GM19324 (cell line): ENCODE measurements around the gene ZNF48.
A peak's percentile ranks its signal among the peaks of the same experiment; 100 is the strongest.

Experiments
- ATAC-seq: cut with Tn5 transposase; IDR thresholded peaks from one replicate; pipeline ENCODE4 v1.9.1; 2021; ENCODE audit warnings: mild to moderate bottlenecking, moderate library complexity; ENCODE audit not compliant: unreplicated experiment, low FRiP score

Gene ZNF48

DNA sequence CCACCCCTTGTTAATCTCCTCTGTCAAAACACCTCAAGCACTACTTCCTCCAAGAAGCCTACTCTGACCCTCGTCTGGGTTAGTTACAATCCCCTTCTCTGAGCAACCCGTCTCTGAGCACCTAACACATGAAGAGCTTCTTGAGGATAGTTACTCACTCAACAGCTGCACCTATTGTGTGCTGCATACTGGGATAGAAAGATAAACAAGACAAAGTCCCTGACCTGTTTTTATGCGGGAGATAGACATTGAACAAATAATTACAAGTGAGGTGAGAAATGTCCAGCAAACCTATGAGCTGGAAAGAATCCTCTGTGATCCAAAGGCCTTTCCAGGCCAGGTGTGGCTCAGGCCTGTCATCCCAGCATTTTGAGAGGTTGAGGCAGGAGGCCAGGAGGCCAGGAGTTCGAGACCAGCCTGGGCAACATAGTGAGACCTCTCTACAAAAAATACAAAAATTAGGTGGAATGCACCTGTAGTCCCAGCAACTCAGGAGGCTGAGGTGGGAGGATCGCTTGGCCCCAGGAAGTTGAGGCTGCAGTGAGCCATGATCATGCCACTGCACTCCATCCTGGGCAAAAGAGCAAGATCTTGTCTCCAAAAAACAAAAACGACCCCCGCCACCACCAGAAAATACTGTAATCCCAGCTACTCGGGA is 6.7 kb downstream of the ZNF48 start:
- no peak for ATAC-seq

DNA sequence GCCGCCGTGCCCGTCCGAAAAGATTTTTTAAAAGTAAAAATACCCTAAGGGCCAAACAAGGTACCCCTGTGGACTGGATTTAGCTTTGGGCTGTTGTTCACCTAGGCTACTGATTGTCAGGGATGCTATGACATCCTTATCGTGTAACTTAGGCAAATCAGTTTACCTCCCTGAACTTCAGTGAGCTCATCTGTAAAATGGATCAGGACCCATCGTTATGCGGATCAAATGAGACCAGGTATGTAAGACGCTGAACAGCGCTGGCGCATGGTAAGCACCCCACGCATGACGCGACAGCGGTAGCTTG is 11.5 kb downstream of the ZNF48 start:
- ATAC-seq, result peak; percentile 7

DNA sequence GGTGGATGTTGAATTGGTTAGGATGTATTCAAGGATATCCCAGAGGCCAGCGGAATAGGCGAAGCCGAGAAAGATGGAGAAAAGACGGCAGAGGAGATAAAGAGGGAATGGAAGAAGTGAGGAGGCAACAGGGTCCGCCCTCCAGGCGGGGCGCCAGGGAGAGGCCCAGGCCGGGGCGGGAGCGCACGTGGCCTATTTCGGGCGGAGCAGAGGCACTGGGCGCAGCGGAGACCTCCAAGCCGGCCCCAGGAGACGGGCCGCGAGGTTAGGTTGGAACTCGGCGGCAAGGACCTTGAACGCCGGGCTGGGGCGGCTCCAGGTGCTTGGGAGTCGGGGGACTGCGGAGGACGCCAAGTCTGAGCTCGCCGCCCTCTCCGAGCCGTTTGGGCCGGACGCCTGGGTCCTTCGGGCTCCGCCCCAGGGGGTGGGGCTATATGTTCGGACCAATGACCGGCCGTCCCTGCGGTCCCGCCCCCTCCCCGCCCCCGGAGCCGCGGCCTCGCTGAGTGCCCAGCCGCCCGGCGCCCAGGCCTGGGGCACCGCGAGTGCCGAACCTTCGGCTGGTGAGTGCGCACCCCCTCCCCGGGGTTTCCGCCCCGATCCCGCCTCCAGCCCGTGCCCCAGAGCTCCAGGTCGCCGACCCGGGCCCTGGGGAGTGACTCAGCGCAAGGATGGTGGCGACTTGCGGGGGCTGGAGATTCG is 12.0 kb downstream of the ZNF48 start, which contains the start of gene ZNF771:
Gene ZNF771, plus strand, starts transcription at position 505 of the 702 bp plus-strand sequence. CDS start 448 bp downstream, outside the sequence.
- ATAC-seq, result peak; percentile 85

DNA sequence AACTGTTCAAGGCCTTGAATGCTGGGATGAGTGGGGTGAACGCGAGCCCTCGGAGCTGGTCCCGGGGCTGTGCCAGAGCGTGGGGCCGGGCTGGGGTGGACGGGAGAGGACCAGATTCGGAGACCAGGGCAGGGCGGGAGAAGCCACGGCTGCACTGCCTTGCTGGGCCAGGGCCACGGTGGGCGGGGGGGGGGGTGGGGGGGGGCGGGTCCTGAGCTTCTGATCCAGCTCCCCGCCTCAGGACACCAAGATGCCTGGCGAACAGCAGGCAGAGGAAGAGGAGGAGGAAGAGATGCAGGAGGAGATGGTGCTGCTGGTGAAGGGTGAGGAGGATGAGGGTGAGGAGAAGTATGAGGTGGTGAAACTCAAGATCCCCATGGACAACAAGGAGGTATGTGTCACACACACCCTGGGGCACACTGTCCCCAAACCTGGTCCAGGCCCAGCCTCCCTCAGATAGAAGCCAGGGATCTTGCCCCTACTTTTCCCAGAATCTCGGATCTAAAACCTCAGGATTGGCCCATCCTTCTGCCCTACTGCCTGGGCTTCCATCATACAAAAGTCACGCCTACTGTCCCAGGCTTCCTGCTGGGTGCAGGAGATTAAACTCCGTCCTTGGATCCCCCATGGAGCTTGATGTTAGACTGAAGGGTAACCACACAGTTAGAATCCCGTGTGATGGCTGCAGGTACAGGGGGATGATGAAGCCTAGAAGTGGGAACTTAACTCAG is 12.7 kb downstream of the ZNF48 start:
- ATAC-seq, result no peak

DNA sequence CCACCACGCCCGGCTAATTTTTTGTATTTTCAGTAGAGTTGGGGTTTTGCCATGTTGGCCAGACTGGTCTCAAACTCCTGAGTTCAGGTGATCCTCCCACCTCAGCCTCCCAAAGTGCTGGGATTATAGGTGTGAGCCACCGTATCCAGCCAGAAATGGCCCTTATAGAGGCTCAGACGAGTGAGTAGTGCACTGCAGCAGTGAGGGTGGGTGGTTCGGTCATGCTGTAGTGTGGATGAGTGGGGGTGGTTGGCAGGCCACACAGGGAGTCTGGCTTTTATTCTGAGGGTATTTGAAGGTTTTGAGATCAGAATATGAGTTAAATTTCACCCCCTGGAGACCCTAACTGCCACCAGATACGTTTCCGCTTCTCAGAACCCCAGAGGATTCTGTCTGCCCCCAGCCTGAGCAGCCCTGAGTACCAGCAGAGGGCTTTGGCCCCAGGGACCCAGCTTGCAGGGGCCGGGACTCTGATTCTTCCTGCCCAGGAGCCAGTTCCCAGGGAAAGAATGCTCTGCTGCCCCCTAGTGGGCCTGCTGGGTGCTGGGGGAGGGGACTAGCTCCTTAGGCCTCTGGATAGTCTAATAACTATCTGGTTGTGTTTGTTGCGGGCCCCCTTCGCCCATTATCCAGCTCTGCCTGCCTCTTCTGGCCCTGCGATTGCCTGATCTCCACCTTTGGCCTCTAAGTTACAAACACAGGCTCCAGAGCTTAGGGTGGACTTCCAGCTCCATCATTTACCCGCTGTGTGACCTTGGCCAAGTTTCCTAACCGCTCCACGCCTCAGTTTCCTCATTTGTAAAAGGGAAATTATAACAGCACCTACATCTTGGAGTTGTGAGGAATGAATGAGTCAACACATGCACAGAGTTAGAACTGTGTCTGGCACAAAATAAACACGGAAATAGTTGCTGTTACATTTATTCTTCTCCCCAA is 14.2 kb downstream of the ZNF48 start:
- no peak for ATAC-seq

DNA sequence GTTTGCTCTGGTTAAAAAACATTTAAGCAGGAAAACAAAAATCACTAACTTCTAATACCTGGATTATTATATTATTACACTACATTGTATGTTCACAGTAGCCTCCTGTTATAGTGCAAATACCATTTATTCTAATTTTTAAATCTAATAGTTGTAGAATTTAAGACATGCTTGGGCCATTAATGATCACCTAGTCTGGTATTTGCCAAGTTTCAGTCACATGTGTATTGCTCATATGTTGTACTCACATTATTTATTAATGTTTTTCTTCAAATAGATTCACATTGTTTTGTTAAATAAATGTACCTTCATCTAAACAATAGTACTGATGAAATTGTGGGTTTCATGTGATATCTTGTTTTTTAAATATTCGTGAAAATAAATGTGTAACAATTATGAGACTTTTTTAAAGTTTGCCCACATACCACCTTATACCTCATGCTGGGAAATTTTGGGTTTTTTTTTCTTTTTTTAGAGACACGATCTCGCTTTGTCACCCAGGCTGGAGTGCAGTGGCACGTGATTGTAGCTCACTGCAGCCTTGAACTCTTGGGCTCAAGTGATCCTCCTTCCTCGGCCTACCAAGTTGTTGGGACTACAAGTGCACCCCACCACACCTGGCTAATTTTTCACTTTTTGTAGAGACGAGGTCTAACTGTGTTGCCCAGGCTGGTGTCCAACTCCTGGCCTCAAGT is 18.0 kb downstream of the ZNF48 start:
- no peak for ATAC-seq

DNA sequence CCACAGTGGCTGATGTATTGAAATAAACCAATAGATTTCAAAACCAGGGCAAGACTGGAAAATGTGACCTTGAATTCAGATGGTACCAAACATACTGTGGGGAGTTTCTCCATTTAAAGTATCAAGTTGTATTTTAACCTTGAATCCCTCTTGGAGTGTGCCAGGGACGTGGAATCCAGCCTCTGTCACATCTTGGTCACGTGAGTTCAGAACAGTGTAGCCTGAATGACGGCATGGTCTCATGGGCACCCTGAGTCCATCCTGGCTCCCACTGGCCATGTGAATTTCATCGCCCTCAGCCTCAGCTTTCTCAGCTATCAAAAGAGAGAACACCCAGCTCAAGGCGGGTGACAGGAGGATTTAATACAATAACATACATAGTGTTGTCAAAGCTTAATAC is 18.9 kb downstream of the ZNF48 start:
- ATAC-seq, result no peak

DNA sequence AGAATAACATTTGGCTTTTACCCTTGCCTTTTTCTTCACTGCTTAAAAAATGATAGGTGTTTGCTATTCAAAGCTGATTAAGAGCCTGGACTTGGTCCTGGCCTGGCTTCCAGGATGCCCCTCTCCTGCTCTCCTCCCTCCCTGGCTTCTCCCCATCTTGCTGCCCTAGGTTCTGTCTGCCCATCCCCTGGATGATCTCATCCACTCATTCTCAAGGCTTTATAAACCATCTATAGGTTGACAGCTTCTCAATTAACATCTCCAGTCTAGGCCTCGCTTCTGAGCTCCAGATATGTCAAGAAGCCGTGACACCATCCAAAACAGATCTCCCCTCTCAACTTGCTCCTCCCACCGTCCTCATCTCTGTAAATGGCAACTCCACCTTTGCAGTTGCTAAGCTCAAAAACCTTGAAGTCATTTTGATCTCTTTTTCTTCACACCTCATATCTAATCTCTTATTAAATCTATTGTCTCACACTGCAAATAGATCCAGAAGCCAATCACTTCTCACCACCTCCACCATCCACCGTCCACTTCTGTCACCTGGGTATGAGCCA is 20.9 kb downstream of the ZNF48 start:
- ATAC-seq, result no peak

DNA sequence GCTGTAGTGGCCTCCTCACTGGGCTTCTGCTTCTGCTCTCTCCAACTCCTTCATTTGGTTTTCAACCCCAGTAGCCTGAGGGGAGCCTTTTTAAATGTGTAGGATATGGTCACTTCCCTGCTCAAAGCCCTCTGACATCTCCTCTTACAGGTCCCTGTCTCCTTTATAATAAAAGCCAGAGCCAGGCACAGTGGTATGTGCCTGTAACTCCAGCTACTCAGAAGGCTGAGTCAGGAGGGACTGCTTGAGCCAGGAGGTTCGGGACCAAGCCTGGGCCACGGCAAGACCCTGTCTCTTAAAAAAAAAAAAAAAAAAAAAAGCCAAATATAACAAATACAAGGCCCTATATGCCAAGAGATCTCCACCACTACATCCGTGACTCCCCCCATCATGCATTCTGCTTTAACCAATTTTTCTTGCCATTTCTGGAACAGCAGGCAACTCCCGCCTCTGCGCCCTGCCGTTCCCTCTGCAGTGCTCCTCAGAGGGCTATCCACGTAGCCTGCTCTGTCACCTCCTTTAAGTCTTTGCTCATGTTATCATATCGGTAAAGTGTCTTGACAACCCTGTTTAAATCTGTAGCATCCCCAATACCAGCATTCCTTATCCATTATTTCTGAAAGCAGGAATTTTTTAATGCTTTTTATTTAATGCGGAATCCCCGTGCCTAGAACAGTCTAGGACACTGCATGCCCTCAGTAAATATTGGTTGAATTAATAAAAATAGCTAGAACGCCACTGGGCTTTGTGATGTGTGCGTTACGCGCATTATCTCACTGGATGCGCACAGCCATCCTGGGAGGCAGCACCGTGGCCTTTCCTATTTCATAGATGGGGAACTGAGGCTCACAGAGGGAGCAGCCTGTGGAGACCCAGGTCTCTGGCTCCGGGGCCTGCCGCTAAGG is 21.7 kb downstream of the ZNF48 start:
- ATAC-seq, result no peak

DNA sequence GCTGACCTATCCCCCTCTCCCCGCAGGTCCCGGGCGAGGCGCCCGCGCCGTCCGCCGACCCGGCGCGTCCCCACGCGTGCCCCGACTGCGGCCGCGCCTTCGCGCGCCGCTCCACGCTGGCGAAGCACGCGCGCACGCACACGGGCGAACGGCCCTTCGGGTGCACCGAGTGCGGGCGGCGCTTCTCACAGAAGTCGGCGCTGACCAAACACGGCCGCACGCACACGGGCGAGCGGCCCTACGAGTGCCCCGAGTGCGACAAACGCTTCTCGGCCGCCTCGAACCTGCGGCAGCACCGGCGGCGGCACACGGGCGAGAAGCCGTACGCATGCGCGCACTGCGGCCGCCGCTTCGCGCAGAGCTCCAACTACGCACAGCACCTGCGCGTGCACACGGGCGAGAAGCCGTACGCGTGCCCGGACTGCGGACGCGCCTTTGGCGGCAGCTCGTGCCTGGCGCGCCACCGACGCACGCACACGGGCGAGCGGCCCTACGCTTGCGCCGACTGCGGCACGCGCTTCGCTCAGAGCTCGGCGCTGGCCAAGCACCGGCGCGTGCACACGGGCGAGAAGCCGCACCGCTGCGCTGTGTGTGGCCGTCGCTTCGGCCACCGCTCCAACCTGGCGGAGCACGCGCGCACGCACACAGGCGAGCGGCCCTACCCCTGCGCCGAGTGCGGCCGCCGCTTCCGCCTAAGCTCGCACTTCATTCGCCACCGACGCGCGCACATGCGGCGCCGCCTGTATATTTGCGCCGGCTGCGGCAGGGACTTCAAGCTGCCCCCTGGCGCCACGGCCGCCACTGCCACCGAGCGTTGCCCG is 22.5 kb downstream of the ZNF48 start:
- ATAC-seq, result peak; percentile 83

DNA sequence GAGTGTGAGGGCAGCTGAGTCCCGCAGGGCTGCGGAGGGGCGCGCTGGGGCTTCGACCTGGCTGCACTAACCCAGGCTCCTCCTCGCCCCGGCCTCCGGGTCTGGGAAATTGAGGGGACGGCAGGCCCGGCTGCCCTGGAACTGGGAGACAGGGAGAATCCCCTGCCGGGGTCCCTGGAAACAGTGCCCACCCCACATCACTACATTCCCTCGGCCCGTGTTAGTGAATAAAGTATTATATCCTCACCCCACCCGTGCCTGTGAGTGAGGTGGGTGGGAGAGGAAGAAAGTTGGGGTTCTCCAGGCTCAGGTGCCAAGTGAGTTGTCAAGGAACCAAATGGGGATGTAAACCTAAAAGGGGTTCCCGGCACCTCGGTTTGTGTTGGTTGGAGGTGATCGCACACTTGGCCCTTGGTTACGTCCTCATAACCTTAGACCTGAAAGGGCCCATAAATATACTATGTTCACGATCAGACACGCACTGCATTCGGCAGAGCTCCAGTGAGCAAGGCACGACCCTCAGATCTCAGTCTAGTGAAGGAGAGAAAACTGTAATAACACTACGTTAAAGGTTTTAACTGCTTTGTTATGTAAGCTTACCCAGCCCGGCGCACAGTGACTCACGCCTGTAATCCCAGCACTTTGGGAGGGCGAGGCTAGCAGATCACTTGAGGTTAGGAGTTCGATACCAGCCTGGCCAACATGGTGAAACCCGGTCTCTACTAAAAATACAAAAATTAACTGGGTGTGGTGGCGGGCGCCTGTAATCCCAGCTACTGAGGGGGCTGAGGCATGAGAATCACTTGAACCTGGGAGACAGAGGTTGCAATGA is 23.3 kb downstream of the ZNF48 start:
- ATAC-seq, result no peak

DNA sequence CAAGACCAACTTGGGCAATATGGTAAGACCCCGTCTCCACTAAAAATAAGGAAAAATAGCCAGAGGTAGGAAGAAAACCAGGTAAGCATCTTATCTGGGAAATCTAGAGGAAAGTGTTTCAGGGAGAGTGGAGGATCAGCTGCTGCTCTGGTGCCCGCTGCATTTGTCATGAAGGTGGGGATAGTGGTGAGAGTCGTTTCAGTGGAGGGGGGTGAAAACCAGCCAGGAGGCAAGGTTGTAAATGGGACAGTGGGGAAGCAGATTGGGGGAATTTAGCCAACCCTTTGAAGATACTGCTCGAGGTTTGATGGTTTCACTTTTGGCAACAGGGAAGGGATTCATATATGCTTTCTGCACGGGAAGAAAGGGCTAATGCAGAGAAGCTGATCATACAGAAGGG is 25.8 kb downstream of the ZNF48 start:
- ATAC-seq, result no peak

DNA sequence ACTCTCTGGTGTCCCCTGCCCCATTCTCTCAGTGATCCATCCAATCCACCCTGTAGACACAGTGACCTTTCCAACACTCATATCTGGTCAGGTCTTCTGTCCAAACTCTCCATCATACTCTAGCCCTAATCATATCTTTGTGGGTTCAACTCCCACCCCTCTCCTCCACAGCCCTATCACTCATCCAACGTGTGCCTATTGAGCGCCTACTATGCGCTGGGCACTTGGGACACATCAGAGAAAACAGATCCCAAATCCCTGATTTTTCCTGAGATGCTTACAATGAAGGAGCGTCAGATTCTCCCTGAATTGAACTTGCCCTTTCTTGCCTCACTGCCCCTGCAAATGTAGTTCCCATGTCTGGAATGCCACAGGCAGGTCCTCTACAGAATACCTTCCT is 32.8 kb downstream of the ZNF48 start:
- ATAC-seq, result no peak

DNA sequence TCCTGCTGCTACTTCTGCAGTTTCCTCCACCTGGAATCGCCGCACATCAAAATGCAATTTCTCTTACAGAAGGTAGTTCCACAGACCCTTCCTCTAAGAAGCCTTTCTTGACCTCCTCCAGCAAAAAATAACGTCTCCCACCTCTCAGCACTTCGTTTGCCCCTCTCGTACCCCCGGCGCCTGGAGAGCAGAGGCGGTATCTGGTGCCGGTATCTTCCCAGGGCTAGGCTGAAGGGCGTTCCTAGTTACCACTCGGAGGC is 34.1 kb downstream of the ZNF48 start:
- no peak for ATAC-seq

DNA sequence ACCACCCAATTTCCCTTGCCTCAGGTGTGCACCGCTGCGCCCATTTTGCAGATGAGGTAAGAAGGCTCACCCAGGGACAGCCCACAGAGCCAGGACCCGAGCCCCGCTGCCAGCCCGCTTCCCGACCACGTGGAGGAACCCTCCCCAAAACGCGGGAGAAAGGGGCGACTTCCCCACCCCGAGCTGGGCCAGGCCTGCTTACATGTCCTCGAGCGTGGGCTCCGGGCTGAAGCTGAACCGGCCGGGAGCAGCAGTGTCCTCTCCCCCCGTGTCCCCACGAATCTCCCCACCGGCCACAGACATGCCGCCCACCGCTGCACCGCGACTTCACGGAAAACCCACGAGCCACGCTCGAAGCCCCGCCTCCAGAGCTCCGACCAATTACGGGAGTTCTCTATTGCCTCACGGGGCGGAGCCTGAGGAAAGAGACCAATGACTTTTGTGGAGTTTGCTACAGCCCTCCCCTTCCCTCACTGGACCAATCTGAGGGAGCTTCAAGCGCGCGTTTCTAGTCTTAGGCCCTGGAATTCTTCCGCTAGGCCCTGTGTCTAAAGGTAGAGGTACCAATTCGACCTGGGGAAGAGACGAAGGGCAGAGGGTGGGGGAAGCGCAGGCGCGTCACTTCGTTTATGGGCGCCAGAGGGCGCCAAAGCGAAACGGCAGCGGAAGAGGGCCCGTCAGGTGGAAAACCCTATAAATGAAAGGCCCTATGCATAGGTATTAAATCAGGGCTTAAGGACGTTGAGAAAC is 34.6 kb downstream of the ZNF48 start, which contains the start of gene DCTPP1:
Gene DCTPP1, minus strand, starts transcription at position 353 of the 750 bp plus-strand sequence. Its CDS starts 50 bp downstream, at position 303.
- ATAC-seq, result peak; percentile 96

DNA sequence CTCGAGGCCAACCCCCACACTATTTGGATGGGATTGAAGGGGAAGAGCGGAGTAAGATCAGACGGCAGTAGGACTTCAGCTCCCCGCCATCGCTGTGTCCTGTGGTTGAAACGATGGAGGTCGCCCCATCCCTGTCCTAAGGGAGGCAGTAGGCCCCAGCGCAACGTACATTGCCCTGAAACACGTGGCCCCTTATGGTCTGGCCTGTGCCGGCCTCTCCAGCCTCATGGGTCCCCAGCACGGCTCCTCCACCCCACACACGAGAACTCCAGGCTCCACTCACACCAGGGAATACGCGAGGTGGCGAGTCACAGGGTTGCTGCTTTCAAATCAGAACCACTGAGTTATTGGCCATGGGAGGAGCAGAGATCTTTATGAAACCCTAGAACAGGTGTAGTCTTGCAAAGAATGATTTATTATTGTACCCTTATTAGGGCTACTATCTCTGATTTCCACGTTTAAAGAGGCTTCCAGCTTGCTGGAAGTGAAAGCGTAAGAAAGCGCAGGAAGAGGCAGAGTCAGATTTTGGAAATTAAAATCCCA is 35.3 kb downstream of the ZNF48 start:
- peak; percentile 8 for ATAC-seq
